HG03571 (cell line): ENCODE data around the gene PHLDA1.
"Not testable (repeated sequence)": the region's sequence is repeated elsewhere in the genome, so short reads cannot be mapped to it uniquely, and the experiment has no call there.

Source experiments
- ATAC-seq: cut with Tn5 transposase; IDR thresholded peaks from one replicate; pipeline ENCODE4 v1.9.1; 2021; ENCODE audit not compliant: unreplicated experiment

Gene PHLDA1

DNA sequence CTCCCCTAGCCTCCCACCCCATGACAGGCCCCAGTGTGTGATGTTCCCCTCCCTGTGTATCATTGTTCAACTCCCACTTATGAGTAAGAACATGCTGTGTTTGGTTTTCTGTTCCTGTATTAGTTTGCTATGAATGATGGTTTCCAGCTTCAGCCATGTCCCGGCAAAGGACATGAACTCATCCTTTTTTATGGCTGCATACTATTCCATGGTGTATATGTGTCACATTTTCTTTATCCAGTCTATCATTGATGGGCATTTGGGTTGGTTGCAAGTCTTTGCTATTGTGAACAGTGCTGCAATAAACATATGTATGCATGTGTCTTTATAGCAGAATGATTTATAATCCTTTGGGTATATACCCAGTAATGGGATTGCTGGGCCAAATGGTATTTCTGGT, 43.9 kb downstream of the PHLDA1 start:
- not testable (repeated sequence) for ATAC-seq

DNA sequence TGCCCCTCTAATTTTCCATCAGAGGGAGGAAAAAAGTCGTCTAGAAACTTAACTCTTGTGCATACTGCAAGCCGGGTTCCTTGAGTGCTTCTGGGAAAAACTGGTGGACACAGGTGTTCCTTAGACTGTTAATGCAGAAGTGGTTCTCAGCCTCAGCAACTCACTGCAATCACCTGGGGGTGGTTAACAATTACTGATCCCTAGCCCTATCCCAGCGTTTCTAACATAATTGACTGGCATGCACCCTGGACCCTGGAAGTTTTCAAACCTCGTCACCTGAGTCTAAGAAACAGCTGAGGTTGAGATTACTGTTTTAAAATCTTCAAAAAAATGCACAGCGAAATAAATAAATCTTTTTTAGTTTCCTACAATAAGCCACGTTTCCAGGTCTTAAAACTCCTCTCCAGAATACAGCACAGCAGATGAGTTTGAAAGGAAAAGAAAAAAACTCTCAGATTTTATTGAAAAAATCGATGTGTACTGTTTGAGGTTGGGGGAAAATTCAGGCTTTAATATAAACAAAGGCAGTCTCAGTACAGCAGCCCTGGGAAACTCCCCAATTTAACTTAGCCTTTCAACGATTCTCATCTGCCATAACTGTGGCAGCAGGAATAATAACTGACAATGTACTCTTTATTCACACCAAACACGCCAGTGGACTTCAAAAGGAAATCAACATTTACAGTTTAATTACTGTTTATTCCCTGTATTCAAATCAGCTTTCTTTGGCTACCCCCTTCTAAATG, 45.4 kb downstream of the PHLDA1 start:
- no peak for ATAC-seq

DNA sequence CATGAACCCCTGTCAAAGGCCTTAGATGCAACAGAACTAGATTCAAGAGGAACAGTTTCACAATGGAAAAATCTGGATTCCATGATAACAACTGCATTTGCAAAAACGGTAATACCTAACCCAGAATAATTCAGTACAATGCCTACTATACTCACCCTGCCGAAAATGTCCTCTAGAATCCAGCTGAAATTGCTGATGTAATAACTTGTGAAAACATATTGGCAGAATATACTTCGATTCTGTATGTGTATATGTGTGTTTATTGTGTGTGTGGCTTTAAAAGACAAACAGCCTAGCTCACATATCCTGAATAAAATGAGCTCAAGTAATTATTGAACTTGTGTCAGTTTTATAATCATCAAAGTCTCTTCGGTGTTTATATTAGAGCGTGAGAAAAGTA, 46.0 kb downstream of the PHLDA1 start:
- ATAC-seq = no peak

DNA sequence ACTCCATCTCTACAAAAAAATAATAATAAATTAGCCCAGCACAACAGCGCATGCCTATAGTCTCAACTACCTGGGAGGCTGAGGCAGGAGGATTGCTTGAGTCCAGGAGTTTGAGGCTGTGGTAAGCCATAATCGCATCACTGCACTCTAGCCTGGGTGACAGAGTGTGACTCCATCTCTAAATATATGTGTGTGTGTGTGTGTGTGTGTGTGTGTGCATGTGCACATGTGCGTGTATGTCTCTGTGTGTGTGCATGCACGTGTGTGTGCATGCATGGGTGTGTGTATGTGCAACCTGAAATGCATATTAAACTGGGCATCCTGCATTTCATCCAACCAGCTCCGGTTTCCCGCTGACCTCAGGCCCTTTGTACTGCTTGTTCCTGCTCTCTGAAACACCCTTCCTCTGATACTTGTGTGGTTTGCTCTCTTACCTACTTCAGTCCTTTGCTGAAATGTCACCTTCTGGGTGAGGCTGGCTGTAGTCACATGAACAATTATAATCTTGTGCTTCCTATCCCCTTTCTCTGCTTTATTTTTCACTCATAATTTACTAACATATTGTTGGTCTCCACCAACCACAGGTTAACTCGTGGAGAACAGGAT, 46.9 kb downstream of the PHLDA1 start:
- no peak for ATAC-seq

DNA sequence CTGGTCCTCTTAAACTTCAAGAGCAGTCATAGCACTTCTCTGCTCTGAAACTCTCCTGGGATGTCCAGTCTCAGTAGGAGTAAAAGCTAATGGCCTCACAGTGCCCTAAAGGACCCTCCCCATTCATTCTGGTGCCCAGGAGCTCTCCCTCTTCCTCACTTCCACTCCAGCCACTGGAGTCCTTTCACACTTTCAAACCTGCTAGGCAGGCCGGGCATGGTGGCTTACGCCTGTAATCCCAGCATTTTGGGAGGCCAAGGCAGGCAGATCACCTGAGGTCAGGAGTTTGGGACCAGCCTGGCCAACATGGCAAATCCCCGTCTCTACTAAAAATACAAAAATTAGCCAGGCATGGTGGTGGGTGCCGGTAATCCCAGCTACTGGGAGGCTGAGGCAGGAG, 47.7 kb downstream of the PHLDA1 start:
- ATAC-seq = not testable (repeated sequence)

DNA sequence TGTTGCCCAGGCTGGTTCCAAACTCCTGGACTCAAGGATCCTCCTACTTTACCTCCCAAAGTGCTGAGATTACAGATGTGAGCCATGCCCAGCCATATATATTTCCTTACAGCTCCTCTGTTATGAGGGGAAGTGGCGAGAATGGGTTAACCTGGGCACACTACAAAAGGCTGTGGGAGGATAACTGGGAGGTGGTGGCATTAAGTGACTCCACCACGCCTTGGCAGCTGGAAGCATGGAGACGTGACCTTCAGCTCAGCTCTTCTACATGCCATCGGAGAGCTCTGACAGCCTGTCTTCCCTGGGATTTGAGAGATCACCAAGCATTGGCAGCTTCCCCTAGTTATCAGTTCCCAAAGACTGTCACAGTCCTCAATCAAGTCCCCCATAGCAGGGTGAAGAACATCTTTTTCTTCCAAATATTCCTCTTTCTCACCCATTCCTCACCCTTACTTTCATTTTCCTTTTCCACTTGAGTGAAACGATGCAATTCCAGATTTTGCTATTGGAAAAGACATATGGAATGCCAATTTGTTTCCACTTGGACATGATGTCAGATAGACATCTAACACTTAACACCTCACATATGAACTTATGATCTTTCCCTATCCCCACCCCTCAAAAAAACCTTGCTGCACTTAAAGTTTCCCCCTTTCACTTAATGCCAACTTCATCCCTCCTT, 48.5 kb downstream of the PHLDA1 start:
- no peak for ATAC-seq

DNA sequence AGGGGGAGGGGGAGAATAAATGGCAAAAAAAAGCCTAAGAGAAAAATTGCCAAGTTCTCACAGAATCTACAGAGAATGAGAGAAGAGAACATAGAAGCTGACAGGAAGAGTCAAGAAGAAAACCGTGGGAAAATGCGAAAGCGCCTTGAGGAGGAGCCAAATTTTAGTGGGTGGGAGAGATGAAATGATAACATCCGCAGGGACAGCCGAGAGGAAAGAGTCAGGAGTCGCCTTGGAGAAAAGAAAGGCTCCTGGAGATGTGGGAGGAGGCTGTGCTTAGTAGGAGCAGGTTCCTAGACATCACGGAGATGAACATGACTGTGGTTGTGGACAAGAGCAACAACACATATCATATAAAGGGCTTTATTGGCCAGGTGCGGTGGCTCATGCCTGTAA, 49.4 kb downstream of the PHLDA1 start:
- ATAC-seq = no peak

DNA sequence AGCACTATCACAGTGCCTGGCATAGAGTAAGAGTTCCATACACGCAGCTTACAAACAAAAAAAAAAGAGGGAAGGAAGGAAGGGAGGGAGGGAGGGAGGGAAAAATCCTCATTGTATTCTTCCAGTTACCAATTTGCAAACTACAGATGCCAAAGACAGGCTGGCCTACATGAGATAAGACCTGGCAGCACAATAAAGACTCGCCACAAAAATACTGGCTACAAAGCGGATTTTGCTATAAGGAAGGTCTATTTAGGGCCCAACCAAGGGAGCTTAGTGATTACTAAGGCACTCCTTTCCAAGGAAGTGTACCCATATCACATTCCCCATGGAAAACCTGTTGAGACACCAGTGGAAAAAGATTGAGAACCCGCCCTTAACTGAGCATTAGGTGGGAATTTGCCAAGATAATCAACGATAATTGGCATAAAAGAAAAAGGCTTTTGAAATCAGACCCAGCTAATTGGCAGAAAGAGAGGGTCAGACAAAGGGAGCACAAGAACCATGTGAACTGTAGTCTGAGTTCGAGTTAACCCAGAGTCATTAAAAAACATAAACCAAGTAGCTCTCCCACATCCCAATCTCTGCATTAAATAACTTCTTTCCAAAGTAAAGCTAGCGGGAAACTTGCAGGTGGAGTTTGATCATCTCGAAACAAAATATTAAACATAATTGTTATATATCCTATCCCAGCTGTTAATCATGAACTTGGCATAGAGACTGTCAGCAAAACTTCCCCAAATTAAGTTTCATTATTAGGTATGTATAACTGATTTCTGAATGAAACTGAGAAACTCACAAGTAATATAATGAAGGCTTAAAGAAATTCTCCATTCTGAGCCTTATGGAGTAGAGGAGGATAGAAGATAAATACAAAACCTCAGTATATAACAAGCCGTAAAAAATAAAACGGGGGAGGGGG, 50.1 kb downstream of the PHLDA1 start:
- peak; percentile 47 for ATAC-seq

DNA sequence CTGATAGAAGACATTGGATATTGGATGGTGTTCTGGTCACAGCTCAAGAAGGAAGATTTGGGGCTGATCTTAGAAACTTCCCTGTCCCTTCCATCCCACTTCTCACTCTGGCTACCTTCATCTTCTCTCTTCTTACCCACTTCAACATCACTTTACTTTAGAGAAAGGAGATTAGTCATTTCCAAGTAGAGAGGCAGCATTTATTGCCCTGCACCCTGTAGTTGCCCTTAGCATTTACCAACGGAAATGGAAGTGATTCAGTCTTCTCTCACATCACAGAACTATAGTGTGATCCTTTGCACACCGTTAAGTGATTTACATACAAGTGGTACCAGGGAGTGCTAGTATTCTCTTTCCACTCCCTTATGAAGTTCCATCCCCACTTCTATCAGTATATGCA, 52.4 kb downstream of the PHLDA1 start:
- no peak for ATAC-seq

DNA sequence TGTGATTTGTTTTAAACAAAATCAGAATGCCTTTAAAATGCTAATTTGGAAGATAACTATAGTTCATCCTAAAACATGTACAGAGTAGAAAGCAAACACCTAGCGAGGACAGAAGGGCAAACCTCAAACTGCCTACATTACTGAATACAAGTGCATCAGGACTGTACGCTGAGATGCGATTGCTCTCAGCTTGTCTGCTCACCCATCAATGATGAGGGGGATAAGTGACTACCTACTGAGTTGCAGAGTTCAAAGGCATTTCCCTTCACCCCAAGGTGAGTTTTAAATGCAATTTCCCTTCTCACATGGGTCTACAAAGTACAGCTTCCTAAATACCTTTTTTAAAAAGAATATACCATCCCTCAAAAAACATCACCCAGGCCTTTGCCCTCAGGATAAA, 52.9 kb downstream of the PHLDA1 start:
- no peak for ATAC-seq

DNA sequence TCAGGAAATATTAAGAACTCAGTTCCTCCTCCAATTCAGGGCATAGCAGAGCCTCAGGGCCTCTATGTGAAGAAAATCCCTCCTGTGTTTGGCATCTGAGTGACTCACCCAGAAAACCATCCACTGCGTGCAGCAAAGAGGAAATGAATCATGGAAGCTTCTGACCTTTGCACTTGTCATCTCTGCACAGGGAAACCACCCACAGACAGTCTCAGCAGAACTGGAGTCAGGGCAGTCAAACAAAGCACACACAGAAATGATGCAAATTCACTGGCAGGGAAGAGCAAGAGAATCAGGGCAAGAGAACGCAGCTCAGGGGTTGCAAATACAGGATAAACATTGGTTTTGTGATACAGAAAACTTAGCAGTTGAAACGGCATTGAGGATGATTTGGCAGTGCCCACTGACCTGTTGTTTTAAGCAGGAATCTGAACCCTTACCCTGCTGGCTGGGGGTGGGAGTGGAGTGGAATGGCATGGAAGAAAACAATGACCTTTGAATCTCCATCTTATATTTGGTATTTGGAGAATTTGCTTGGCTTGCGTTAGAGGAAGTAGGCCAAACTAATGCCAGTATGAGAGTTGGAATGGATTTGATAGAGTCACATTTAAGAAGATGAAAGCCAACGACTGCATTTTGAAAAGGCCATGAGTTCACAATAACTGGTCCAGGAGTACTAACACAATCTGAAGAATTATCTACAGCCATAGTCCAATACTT, 53.5 kb downstream of the PHLDA1 start:
- peak; percentile 88 for ATAC-seq

DNA sequence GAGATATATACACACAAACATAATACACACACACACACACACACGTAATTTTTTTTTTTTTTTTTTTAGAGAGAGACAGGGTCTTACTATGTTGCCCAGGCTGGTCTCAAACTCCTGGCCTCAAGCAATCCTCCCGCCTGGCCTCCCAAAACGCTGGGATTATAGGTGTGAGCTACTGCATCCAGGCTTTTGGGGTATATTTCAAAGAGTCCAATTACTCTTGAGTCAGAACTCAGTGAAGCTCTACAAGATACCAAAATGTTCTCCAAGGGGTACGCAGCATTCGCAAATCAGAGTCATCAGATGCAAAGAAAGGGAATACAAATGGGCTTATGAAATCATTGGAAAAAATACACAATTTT, 54.0 kb downstream of the PHLDA1 start:
- ATAC-seq = no peak

DNA sequence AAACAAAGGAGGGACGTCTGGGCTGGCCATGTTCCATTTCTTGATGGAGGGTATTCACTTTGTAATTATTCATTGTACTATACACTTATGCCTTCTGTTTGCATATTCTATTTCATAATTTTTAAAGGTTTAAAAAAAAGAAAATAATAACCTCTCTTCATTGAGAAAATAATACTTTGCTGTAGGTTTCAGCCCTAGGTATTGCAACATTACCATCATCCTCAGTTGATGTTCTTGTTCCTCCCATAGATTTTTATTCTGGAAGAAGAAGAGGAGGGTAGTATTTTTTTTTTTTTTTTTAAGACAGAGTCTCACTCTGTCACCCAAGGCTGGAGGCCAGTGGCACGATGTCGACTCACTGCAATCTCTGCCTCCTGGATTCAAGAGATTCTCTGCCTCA, 54.7 kb downstream of the PHLDA1 start:
- no peak for ATAC-seq

DNA sequence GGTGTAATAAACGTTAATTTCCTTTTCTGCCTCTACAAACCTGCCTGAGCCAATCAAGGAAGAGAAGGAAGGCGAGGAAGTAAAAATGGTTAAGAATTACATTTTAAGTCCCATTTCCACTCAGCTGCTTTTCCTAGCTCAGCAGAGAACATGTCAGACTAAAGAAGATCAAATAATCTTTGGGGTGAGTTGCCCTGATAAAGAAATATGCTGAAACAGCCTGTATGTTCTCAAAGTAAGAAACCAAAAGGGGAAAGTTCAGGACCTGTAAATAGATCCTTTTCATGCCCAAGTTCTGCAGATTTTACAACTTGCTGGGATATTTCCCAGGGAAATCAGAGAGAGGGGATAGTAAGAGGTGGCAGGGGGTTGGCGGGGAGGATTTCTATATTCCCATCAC, 55.5 kb downstream of the PHLDA1 start:
- no peak for ATAC-seq

DNA sequence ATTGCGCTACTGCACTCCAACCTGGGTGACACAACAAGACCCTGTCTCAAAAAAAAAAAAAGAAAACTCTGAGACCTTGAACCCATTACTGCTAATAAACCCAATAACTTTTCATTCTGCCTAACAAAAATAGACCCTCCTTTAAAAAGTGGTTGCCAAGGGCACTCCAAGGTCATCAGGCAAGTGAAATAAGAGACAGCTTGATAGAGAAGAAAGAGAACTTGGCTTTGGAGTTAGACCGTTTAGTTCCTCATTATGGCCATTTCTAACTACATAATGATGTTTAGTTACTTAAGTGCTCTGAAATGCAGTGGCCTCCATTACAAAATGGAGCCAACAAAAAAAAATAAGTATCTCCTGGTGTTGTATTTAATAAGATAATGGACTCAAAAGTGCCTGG, 55.9 kb downstream of the PHLDA1 start:
- ATAC-seq = no peak
